Measurements from ENCODE around the gene PHLDB2.

- TF ChIP-seq CTCF (IDR thresholded peaks at IDR 0.05) (no peak), POLR2A (IDR thresholded peaks at IDR 0.05) (no peak)
Observed at GRCh38 chr3:111998636-111999483, 139.8 kb downstream of the PHLDB2 start, which contains the start of gene TAGLN3.
